ENCODE measurements around the gene MS4A4E.

GRCh38 chr11:60240662-60241061 is 2.3 kb downstream of the MS4A4E start:
- TF ChIP-seq POLR2A (IDR thresholded peaks at IDR 0.05; ENCODE audit: extremely low read depth, insufficient read length) (no peak), CTCF (IDR thresholded peaks at IDR 0.05; ENCODE audit: low read depth, low read length) (no peak), MAX (IDR thresholded peaks at IDR 0.05; ENCODE audit: low read depth, low read length) (no peak), MYC (IDR thresholded peaks at IDR 0.05; ENCODE audit: low read depth, low read length) (no peak)
